Measurements from ENCODE around the gene EVI5. TPM values are rescaled to one million over a fixed set of nuclear protein-coding genes. Genes with fewer than 3 reads are reported as not detected.

Gene EVI5
- total RNA-seq, 2 donors from 2014 or later = 20.8 to 29.0 TPM

GRCh38 chr1:92816732-92817131 lies 31.8 kb upstream of the EVI5 start:
- no peaks in the 10 kb centered on the region for H3K36me3 ChIP-seq (ENCODE audit: control insufficient read depth, insufficient read depth, low read length)
- H3K9ac ChIP-seq (ENCODE audit: extremely low read depth, low read length, poor library complexity, severe bottlenecking) = no peak overlapping the region
- DNase-seq = no peak
- Mint-ChIP-seq H3K4me1 (no peaks in the 10 kb centered on the region), H3K36me3 (ENCODE audit: low read depth) (no peaks in the 10 kb centered on the region), H3K27ac (no peak overlapping the region), H3K27me3 (ENCODE audit: insufficient read depth) (no peaks in the 10 kb centered on the region), H3K9me3 (no peaks in the 10 kb centered on the region), H3K4me3 (no peak overlapping the region)
- H3K9me3 ChIP-seq (ENCODE audit: control insufficient read depth, low read length) = no peaks in the 10 kb centered on the region
- H3K4me1 ChIP-seq (ENCODE audit: control insufficient read depth, insufficient read depth, low read length) = no peaks in the 10 kb centered on the region
- no peak overlapping the region for H3K27ac ChIP-seq (ENCODE audit: low read depth, low read length)
- no peak overlapping the region for H3K4me3 ChIP-seq (ENCODE audit: low read length)
- 89 to 93% methylated on average over 1 to 2 of the region's 2 CpGs for WGBS, 2 experiments (ENCODE audit: insufficient coverage in 1 of 2, insufficient read length in 1 of 2)
- no peaks in the 10 kb centered on the region for H3K27me3 ChIP-seq (ENCODE audit: control insufficient read depth, insufficient read depth, low read length, poor library complexity, severe bottlenecking)
- no peak for TF ChIP-seq CTCF (conservative IDR thresholded peaks at IDR 0.05)

GRCh38 chr1:92808381-92808780 lies 23.5 kb upstream of the EVI5 start:
- Mint-ChIP-seq H3K4me3 (no peak overlapping the region), H3K4me1 (peaks cover 5% of the 10 kb centered on the region), H3K27ac (no peak overlapping the region), H3K36me3 (ENCODE audit: low read depth) (peaks cover 6% of the 10 kb centered on the region), H3K9me3 (peaks cover 14% of the 10 kb centered on the region), H3K27me3 (ENCODE audit: insufficient read depth) (peaks cover 4% of the 10 kb centered on the region)
- Histone ChIP-seq H3K4me3 (ENCODE audit: low read length) (no peak overlapping the region), H3K27me3 (ENCODE audit: control insufficient read depth, insufficient read depth, low read length, poor library complexity, severe bottlenecking) (no peaks in the 10 kb centered on the region), H3K27ac (ENCODE audit: low read depth, low read length) (no peak overlapping the region), H3K4me1 (ENCODE audit: control insufficient read depth, insufficient read depth, low read length) (no peaks in the 10 kb centered on the region), H3K9ac (ENCODE audit: extremely low read depth, low read length, poor library complexity, severe bottlenecking) (no peak overlapping the region), H3K9me3 (ENCODE audit: control insufficient read depth, low read length) (peaks cover 9% of the 10 kb centered on the region), H3K36me3 (ENCODE audit: control insufficient read depth, insufficient read depth, low read length) (no peaks in the 10 kb centered on the region)
- DNase-seq = no peak
- no peak for TF ChIP-seq CTCF (conservative IDR thresholded peaks at IDR 0.05)

- DNase-seq = no peak
- no peaks in the 10 kb centered on the region for H3K27me3 ChIP-seq (ENCODE audit: control insufficient read depth, insufficient read depth, low read length, poor library complexity, severe bottlenecking)
- Mint-ChIP-seq H3K4me1 (peaks cover 5% of the 10 kb centered on the region), H3K36me3 (ENCODE audit: low read depth) (peaks cover 6% of the 10 kb centered on the region), H3K27ac (peak overlapping the region; percentile 80), H3K9me3 (peaks cover 14% of the 10 kb centered on the region), H3K27me3 (ENCODE audit: insufficient read depth) (peaks cover 4% of the 10 kb centered on the region), H3K4me3 (no peak overlapping the region)
- H3K4me1 ChIP-seq (ENCODE audit: control insufficient read depth, insufficient read depth, low read length) = no peaks in the 10 kb centered on the region
- no peak for TF ChIP-seq CTCF (conservative IDR thresholded peaks at IDR 0.05)
- peak overlapping the region; percentile 10 for H3K4me3 ChIP-seq (ENCODE audit: low read length)
- no peaks in the 10 kb centered on the region for H3K36me3 ChIP-seq (ENCODE audit: control insufficient read depth, insufficient read depth, low read length)
- peaks cover 9% of the 10 kb centered on the region for H3K9me3 ChIP-seq (ENCODE audit: control insufficient read depth, low read length)
- H3K9ac ChIP-seq (ENCODE audit: extremely low read depth, low read length, poor library complexity, severe bottlenecking) = peak overlapping the region; percentile 18
- WGBS, 2 experiments (ENCODE audit: insufficient coverage in 1 of 2, insufficient read length in 1 of 2) = 90 to 100% methylated on average over 1 of the region's 1 CpG
- H3K27ac ChIP-seq (ENCODE audit: low read depth, low read length) = no peak overlapping the region
These were observed 20.3 kb upstream of the EVI5 start for GRCh38 chr1:92805216-92805615.

Data from endodermal cell (in vitro differentiated cells).